HEK293 (cell line): ENCODE results near the gene TMEM196.

Experiments
- CTCF ChIA-PET: fragments of 350-600 bp; formaldehyde crosslinking; extraction: SDS; loops from one replicate; lab custom pipeline; 2021; ENCODE audit warnings: antibody characterized with exemption; lab: Yijun Ruan, JAX
- POLR2A ChIA-PET: fragments of 300-600 bp; formaldehyde crosslinking; extraction: SDS; loops from one replicate; lab custom pipeline; 2020; ENCODE audit warnings: antibody characterized with exemption, inconsistent platforms; lab: Yijun Ruan, JAX
- H3K27ac ChIP-seq: fragments of 200-500 bp; sonication (Bioruptor generic); 2 replicates; pipeline ENCODE4 v1.5.1; 2014; ENCODE audit warnings: low read depth, low read length, control low read depth, inconsistent platforms; ENCODE audit errors: extremely low read depth
- H3K36me3 ChIP-seq, 2 experiments: fragments of 200-500 bp in 1 of 2; sonication (Bioruptor generic) in 1 of 2; 1 replicate in 1 of 2; 2 replicates in 1 of 2; pipeline ENCODE4 v1.5.1; 2014 to 2017; ENCODE audit warnings: inconsistent platforms in 2 of 2, low read length in 2 of 2; ENCODE audit not compliant: control insufficient read depth in 2 of 2, insufficient read depth in 1 of 2
- H3K4me1 ChIP-seq: fragments of 200-500 bp; sonication (Bioruptor generic); 2 replicates; pipeline ENCODE4 v1.5.1; 2014; ENCODE audit warnings: mild to moderate bottlenecking, low read length, inconsistent platforms; ENCODE audit not compliant: control insufficient read depth, insufficient read depth
- H3K4me3 ChIP-seq: 2 replicates; pipeline ENCODE4 v1.5.1; 2011; ENCODE audit warnings: low read depth, mild to moderate bottlenecking, control low read depth, low read length, moderate library complexity
- H3K9me3 ChIP-seq: fragments of 200-500 bp; sonication (Bioruptor generic); 2 replicates; pipeline ENCODE4 v1.5.1; 2014; ENCODE audit warnings: low read depth, low read length, inconsistent platforms; ENCODE audit not compliant: control insufficient read depth, insufficient read depth
- GLI4 ChIP-seq: fragments of 450-650 bp; formaldehyde crosslinking; IDR thresholded peaks from 2 replicates; pipeline ENCODE4 v1.5.1; 2016; ENCODE audit warnings: missing biosample characterization, missing genetic modification characterization
- GLIS2 ChIP-seq: fragments of 450-650 bp; formaldehyde crosslinking; IDR thresholded peaks from 2 replicates; pipeline ENCODE4 v1.5.1; 2016; ENCODE audit warnings: missing biosample characterization, missing genetic modification characterization
- MEIS1 ChIP-seq: sonication (generic); formaldehyde crosslinking; IDR thresholded peaks from 2 replicates; pipeline ENCODE4 v1.8.1; 2022; ENCODE audit warnings: missing genetic modification reagents, mild to moderate bottlenecking, borderline replicate concordance
- TRIM28 ChIP-seq: IDR thresholded peaks from 2 replicates; pipeline ENCODE4 v1.6.1; 2011; ENCODE audit warnings: low read length, control low read depth, borderline replicate concordance
- ZNF10 ChIP-seq: fragments of 450-650 bp; formaldehyde crosslinking; IDR thresholded peaks from 2 replicates; pipeline ENCODE4 v1.5.1; 2017; ENCODE audit warnings: missing biosample characterization, missing genetic modification characterization
- ZNF2 ChIP-seq: fragments of 450-650 bp; formaldehyde crosslinking; IDR thresholded peaks from 2 replicates; pipeline ENCODE4 v1.5.1; 2016; ENCODE audit warnings: missing biosample characterization, missing genetic modification characterization
- ZNF202 ChIP-seq: fragments of 450-650 bp; formaldehyde crosslinking; IDR thresholded peaks from 2 replicates; pipeline ENCODE4 v1.5.1; 2016; ENCODE audit warnings: missing biosample characterization, missing genetic modification characterization, borderline replicate concordance
- ZNF555 ChIP-seq: fragments of 450-650 bp; formaldehyde crosslinking; conservative IDR thresholded peaks from 2 replicates; pipeline ENCODE4 v1.5.1; 2017; ENCODE audit warnings: missing biosample characterization, mild to moderate bottlenecking, missing genetic modification characterization, inconsistent platforms
- ZNF701 ChIP-seq: fragments of 450-650 bp; formaldehyde crosslinking; IDR thresholded peaks from 2 replicates; pipeline ENCODE4 v1.5.1; 2016; ENCODE audit warnings: missing biosample characterization, missing genetic modification characterization
- ZNF792 ChIP-seq: fragments of 450-650 bp; formaldehyde crosslinking; IDR thresholded peaks from 2 replicates; pipeline ENCODE4 v1.5.1; 2016; ENCODE audit warnings: missing biosample characterization, missing genetic modification characterization
- ZNF837 ChIP-seq: fragments of 450-650 bp; formaldehyde crosslinking; IDR thresholded peaks from 2 replicates; pipeline ENCODE4 v1.5.1; 2016; ENCODE audit warnings: missing biosample characterization, missing genetic modification characterization
- ZSCAN30 ChIP-seq: fragments of 450-650 bp; IDR thresholded peaks from 2 replicates; pipeline ENCODE4 v1.5.1; 2018; ENCODE audit warnings: missing biosample characterization, mild to moderate bottlenecking, missing genetic modification characterization, moderate library complexity
- TF ChIP-seq, protein P1 (sequence below): fragments of 450-650 bp; formaldehyde crosslinking; IDR thresholded peaks from 2 replicates; pipeline ENCODE4 v1.5.1; 2017; ENCODE audit warnings: missing biosample characterization, mild to moderate bottlenecking, missing genetic modification characterization, moderate library complexity
- TF ChIP-seq, protein P2 (sequence below): fragments of 450-650 bp; formaldehyde crosslinking; IDR thresholded peaks from 2 replicates; pipeline ENCODE4 v1.5.1; 2016; ENCODE audit warnings: missing biosample characterization, missing genetic modification characterization, low read depth
- TF ChIP-seq, protein P3 (sequence below): fragments of 450-650 bp; formaldehyde crosslinking; IDR thresholded peaks from 2 replicates; pipeline ENCODE4 v1.5.1; 2017; ENCODE audit warnings: missing biosample characterization, missing genetic modification characterization
- TF ChIP-seq, protein P4 (sequence below): fragments of 450-650 bp; formaldehyde crosslinking; conservative IDR thresholded peaks from 2 replicates; pipeline ENCODE4 v1.5.1; 2016; ENCODE audit warnings: low read depth, missing biosample characterization, missing genetic modification characterization
- TF ChIP-seq, protein P5 (sequence below): fragments of 450-650 bp; formaldehyde crosslinking; IDR thresholded peaks from 2 replicates; pipeline ENCODE4 v1.5.1; 2016; ENCODE audit warnings: missing biosample characterization, missing genetic modification characterization, low read depth
- TF ChIP-seq, protein P6 (sequence below): fragments of 450-650 bp; formaldehyde crosslinking; IDR thresholded peaks from 2 replicates; pipeline ENCODE4 v1.5.1; 2016; ENCODE audit warnings: missing biosample characterization, missing genetic modification characterization

TMEM196 gene

DNA sequence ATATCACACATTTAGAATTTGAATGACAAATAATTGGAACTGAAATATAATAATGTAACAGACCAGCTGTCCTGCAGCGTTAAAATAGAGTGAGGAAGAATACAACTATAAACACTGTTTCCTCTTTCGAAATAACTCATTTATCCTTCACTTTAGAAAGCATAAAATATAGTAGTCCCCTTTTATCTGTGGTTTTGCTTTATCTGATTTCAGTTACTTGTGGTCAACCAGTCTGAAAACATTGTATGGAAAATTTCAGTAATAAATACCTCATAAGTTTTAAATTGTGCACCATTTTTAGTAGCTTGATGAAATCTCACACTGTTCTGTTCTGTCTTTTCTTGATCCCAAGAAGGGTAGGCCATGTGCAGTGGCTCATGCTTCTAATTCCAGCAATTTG is 96.2 kb downstream of the TMEM196 start:
- H3K4me3 ChIP-seq = no peak overlapping the region
- no peaks in the 10 kb centered on the region for H3K36me3 ChIP-seq
- H3K9me3 ChIP-seq = no peaks in the 10 kb centered on the region
- H3K4me1 ChIP-seq = no peaks in the 10 kb centered on the region
- TF ChIP-seq, protein P1, sequence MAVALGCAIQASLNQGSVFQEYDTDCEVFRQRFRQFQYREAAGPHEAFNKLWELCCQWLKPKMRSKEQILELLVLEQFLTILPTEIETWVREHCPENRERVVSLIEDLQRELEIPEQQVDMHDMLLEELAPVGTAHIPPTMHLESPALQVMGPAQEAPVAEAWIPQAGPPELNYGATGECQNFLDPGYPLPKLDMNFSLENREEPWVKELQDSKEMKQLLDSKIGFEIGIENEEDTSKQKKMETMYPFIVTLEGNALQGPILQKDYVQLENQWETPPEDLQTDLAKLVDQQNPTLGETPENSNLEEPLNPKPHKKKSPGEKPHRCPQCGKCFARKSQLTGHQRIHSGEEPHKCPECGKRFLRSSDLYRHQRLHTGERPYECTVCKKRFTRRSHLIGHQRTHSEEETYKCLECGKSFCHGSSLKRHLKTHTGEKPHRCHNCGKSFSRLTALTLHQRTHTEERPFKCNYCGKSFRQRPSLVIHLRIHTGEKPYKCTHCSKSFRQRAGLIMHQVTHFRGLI (tag by site-specific recombination) = no peak
- no peak for TF ChIP-seq ZNF792 (tag by site-specific recombination)
- TF ChIP-seq, protein P2, sequence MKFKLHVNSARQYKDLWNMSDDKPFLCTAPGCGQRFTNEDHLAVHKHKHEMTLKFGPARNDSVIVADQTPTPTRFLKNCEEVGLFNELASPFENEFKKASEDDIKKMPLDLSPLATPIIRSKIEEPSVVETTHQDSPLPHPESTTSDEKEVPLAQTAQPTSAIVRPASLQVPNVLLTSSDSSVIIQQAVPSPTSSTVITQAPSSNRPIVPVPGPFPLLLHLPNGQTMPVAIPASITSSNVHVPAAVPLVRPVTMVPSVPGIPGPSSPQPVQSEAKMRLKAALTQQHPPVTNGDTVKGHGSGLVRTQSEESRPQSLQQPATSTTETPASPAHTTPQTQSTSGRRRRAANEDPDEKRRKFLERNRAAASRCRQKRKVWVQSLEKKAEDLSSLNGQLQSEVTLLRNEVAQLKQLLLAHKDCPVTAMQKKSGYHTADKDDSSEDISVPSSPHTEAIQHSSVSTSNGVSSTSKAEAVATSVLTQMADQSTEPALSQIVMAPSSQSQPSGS (tag by site-specific recombination) = no peak
- no peak for TF ChIP-seq ZSCAN30 (tag by site-specific recombination)
- no peak for TF ChIP-seq ZNF555 (tag by site-specific recombination)
- TF ChIP-seq GLI4 (tag by site-specific recombination) = no peak
- no peak for TF ChIP-seq ZNF10 (tag by site-specific recombination)
- TF ChIP-seq ZNF2 (tag by site-specific recombination) = no peak
- CTCF ChIA-PET = interaction anchor here (0.5 to 0.7 kb wide), 2 partner anchors 32 to 480 kb away, joined by 3 to 4 read pairs; no protein-coding TSS in a partner anchor
- POLR2A ChIA-PET = no interaction called here
- H3K27ac ChIP-seq = no peak overlapping the region

DNA sequence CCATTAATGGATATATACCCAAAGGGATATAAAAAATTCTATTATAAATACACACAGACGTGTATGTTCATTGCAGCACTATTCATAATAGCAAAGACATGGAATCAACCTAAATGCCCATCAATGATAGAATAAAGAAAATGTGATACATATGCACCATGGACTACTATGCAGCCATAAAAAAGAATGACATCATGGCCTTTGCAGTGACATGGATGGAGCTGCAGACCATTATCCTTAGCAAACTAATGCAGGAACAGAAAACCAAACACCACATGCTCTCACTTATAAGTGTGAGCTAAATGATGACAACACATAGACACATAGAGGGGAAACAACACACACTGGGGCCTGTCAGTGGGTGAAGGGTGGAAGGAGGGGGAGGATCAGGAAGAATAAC is 97.6 kb downstream of the TMEM196 start:
- H3K9me3 ChIP-seq = no peaks in the 10 kb centered on the region
- no peaks in the 10 kb centered on the region for H3K4me1 ChIP-seq
- ChIA-PET POLR2A (no interaction called here), CTCF (no interaction called here)
- TF ChIP-seq ZNF701 (tag by site-specific recombination) = no peak
- no peak for TF ChIP-seq GLIS2 (tag by site-specific recombination)
- no peak for TF ChIP-seq ZNF837
- TF ChIP-seq, protein P3, sequence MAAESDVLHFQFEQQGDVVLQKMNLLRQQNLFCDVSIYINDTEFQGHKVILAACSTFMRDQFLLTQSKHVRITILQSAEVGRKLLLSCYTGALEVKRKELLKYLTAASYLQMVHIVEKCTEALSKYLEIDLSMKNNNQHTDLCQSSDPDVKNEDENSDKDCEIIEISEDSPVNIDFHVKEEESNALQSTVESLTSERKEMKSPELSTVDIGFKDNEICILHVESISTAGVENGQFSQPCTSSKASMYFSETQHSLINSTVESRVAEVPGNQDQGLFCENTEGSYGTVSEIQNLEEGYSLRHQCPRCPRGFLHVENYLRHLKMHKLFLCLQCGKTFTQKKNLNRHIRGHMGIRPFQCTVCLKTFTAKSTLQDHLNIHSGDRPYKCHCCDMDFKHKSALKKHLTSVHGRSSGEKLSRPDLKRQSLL (tag by site-specific recombination) = no peak
- TF ChIP-seq, protein P4, sequence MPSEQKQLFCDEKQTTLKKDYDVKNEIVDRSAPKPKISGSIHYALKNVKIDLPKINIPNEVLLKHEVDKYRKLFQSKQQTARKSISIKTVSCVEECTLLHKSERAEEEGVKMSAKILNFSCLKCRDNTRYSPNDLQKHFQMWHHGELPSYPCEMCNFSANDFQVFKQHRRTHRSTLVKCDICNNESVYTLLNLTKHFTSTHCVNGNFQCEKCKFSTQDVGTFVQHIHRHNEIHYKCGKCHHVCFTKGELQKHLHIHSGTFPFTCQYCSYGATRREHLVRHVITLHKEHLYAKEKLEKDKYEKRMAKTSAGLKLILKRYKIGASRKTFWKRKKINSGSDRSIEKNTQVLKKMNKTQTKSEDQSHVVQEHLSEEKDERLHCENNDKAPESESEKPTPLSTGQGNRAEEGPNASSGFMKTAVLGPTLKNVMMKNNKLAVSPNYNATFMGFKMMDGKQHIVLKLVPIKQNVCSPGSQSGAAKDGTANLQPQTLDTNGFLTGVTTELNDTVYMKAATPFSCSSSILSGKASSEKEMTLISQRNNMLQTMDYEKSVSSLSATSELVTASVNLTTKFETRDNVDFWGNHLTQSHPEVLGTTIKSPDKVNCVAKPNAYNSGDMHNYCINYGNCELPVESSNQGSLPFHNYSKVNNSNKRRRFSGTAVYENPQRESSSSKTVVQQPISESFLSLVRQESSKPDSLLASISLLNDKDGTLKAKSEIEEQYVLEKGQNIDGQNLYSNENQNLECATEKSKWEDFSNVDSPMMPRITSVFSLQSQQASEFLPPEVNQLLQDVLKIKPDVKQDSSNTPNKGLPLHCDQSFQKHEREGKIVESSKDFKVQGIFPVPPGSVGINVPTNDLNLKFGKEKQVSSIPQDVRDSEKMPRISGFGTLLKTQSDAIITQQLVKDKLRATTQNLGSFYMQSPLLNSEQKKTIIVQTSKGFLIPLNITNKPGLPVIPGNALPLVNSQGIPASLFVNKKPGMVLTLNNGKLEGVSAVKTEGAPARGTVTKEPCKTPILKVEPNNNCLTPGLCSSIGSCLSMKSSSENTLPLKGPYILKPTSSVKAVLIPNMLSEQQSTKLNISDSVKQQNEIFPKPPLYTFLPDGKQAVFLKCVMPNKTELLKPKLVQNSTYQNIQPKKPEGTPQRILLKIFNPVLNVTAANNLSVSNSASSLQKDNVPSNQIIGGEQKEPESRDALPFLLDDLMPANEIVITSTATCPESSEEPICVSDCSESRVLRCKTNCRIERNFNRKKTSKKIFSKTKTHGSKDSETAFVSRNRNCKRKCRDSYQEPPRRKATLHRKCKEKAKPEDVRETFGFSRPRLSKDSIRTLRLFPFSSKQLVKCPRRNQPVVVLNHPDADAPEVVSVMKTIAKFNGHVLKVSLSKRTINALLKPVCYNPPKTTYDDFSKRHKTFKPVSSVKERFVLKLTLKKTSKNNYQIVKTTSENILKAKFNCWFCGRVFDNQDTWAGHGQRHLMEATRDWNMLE (tag by site-specific recombination) = no peak
- TF ChIP-seq MEIS1 (CRISPR knock-in tag) = no peak
- no peak for TF ChIP-seq TRIM28
- TF ChIP-seq, protein P5, sequence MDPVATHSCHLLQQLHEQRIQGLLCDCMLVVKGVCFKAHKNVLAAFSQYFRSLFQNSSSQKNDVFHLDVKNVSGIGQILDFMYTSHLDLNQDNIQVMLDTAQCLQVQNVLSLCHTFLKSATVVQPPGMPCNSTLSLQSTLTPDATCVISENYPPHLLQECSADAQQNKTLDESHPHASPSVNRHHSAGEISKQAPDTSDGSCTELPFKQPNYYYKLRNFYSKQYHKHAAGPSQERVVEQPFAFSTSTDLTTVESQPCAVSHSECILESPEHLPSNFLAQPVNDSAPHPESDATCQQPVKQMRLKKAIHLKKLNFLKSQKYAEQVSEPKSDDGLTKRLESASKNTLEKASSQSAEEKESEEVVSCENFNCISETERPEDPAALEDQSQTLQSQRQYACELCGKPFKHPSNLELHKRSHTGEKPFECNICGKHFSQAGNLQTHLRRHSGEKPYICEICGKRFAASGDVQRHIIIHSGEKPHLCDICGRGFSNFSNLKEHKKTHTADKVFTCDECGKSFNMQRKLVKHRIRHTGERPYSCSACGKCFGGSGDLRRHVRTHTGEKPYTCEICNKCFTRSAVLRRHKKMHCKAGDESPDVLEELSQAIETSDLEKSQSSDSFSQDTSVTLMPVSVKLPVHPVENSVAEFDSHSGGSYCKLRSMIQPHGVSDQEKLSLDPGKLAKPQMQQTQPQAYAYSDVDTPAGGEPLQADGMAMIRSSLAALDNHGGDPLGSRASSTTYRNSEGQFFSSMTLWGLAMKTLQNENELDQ = no peak
- TF ChIP-seq, protein P6, sequence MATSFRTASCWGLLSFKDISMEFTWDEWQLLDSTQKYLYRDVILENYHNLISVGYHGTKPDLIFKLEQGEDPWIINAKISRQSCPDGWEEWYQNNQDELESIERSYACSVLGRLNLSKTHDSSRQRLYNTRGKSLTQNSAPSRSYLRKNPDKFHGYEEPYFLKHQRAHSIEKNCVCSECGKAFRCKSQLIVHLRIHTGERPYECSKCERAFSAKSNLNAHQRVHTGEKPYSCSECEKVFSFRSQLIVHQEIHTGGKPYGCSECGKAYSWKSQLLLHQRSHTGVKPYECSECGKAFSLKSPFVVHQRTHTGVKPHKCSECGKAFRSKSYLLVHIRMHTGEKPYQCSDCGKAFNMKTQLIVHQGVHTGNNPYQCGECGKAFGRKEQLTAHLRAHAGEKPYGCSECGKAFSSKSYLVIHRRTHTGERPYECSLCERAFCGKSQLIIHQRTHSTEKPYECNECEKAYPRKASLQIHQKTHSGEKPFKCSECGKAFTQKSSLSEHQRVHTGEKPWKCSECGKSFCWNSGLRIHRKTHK (tag by site-specific recombination) = no peak
- no peak for TF ChIP-seq ZNF202 (tag by site-specific recombination)
- H3K36me3 ChIP-seq = no peaks in the 10 kb centered on the region
- H3K27ac ChIP-seq = no peak overlapping the region
- no peak overlapping the region for H3K4me3 ChIP-seq
